HFFc6 (cell line): ENCODE results near the gene LURAP1L. TPM values are rescaled to one million over a fixed set of nuclear protein-coding genes. Genes with fewer than 3 reads are reported as not detected.

Experiments
- DNase-seq: peaks from one replicate; pipeline ENCODE4 v3.0.0-alpha.2; 2018
- H3K27ac Mint-ChIP-seq: 2 replicates; pipeline ENCODE4 v1.8.0; 2020; ENCODE audit warnings: mild to moderate bottlenecking, mixed read lengths
- H3K27me3 Mint-ChIP-seq: 2 replicates; pipeline ENCODE4 v1.8.0; 2021; ENCODE audit warnings: mild to moderate bottlenecking, moderate library complexity, mixed read lengths; ENCODE audit not compliant: insufficient read depth
- H3K36me3 Mint-ChIP-seq: 2 replicates; pipeline ENCODE4 v1.8.0; 2021; ENCODE audit warnings: low read depth, mixed read lengths
- H3K4me1 Mint-ChIP-seq: 2 replicates; pipeline ENCODE4 v1.8.0; 2020; ENCODE audit warnings: low read depth, mixed read lengths
- H3K4me3 Mint-ChIP-seq: 2 replicates; pipeline ENCODE4 v1.8.0; 2020; ENCODE audit warnings: mild to moderate bottlenecking, moderate library complexity, mixed read lengths
- H3K9me3 Mint-ChIP-seq: 2 replicates; pipeline ENCODE4 v1.8.0; 2020; ENCODE audit warnings: mild to moderate bottlenecking, mixed read lengths
- total RNA-seq, 6 experiments: library from RNA; stranded (reverse); fragmentation: NEBNext Ultra II Directional; extraction: Animal tissue kit (Norgen Biotek cat#: 25700); gene quantifications; 2 replicates in 1 of 6; 3 replicates in 5 of 6; pipeline ENCODE4 v1.2.3, GENCODE V29; 2021
- TF ChIP-seq, protein P1 (sequence below): fragments of 200-600 bp; sonication (generic); IDR thresholded peaks from 2 replicates; pipeline ENCODE4 v1.5.0; 2021; ENCODE audit warnings: antibody characterized with exemption, mild to moderate bottlenecking

Gene LURAP1L
- total RNA-seq, 6 experiments from 2014 or later = 1.1 to 1.7 (median 1.3) TPM

DNA sequence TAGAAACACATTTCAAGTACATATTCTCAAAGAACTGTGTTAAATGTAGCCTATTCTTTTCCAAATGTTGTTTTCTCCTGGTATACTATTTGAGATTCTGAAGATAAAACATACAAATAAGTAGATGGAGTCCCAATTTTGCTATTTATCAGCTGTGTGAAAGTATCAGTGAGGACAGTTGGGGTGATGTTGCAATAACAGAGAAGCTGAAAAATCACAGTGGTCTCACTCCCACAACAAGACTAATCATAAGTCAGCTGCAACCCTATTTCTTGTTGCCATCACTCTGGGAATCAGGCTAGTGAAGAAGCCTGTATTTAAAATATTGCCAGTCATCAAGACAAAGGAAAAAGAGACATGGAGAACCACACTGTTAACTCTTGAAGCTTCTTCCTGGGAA lies 25.9 kb upstream of the LURAP1L start:
- Mint-ChIP-seq H3K36me3 (no peaks in the 10 kb centered on the region), H3K9me3 (no peaks in the 10 kb centered on the region), H3K4me3 (no peak overlapping the region), H3K4me1 (no peaks in the 10 kb centered on the region; the same call in 1 of the 2 replicates), H3K27me3 (peaks cover 4% of the 10 kb centered on the region), H3K27ac (no peak overlapping the region)
- TF ChIP-seq, protein P1, sequence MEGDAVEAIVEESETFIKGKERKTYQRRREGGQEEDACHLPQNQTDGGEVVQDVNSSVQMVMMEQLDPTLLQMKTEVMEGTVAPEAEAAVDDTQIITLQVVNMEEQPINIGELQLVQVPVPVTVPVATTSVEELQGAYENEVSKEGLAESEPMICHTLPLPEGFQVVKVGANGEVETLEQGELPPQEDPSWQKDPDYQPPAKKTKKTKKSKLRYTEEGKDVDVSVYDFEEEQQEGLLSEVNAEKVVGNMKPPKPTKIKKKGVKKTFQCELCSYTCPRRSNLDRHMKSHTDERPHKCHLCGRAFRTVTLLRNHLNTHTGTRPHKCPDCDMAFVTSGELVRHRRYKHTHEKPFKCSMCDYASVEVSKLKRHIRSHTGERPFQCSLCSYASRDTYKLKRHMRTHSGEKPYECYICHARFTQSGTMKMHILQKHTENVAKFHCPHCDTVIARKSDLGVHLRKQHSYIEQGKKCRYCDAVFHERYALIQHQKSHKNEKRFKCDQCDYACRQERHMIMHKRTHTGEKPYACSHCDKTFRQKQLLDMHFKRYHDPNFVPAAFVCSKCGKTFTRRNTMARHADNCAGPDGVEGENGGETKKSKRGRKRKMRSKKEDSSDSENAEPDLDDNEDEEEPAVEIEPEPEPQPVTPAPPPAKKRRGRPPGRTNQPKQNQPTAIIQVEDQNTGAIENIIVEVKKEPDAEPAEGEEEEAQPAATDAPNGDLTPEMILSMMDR = no peak
- DNase-seq = no peak

DNA sequence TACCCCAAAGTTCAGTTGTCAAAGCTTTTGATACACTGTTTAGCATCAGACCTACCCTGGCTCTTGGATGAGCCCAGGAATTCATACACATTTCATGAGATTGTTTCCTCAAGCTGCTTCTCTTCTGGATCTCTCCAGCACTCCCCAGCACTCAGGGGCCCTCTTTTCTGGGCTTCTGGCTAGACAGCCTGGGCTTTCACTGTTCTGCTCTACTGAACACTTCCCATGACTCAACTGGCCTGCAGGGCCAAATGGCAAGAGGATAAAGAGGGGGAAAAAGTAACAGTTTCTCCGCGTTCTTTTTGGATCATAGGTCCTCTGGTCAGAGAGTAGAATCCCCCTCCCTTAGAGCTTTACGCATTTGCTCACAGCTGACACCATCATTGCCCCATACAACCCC lies 20.9 kb upstream of the LURAP1L start:
- no peaks in the 10 kb centered on the region for H3K4me1 Mint-ChIP-seq
- no peak overlapping the region for H3K4me3 Mint-ChIP-seq

DNA sequence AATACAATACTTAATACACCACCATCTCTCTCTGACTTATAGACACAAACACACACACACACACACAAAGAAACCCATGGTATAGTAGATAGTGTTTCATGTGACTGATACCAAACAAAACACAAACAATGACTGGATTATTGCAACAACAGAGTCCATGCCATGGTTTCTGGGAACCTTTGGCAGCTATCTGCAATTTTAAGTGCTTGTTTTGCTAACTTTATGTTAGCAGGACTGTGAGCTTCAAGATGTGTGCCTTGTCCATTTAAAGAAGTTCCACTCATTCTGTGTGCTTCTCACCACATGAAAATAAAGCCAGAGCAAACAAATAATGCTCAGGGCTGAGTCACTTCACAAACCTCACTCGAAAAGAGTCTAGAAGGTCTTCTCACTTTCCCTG lies 15.1 kb upstream of the LURAP1L start:
- TF ChIP-seq, protein P1 = no peak
- H3K36me3 Mint-ChIP-seq = no peaks in the 10 kb centered on the region
- no peaks in the 10 kb centered on the region for H3K4me1 Mint-ChIP-seq
- no peak overlapping the region for H3K4me3 Mint-ChIP-seq
- no peak overlapping the region for H3K27ac Mint-ChIP-seq
- H3K27me3 Mint-ChIP-seq = peaks cover 7% of the 10 kb centered on the region; the same call in 1 of the 2 replicates
- no peaks in the 10 kb centered on the region for H3K9me3 Mint-ChIP-seq
- peak; percentile 3 for DNase-seq

More for the DNA sequence above, 20.9 kb upstream of the LURAP1L start:
- no peak for DNase-seq
- H3K36me3 Mint-ChIP-seq = no peaks in the 10 kb centered on the region
- no peak overlapping the region for H3K27ac Mint-ChIP-seq
- TF ChIP-seq, protein P1 = no peak
- H3K9me3 Mint-ChIP-seq = no peaks in the 10 kb centered on the region
- peaks cover 3% of the 10 kb centered on the region; the same call in 1 of the 2 replicates for H3K27me3 Mint-ChIP-seq

DNA sequence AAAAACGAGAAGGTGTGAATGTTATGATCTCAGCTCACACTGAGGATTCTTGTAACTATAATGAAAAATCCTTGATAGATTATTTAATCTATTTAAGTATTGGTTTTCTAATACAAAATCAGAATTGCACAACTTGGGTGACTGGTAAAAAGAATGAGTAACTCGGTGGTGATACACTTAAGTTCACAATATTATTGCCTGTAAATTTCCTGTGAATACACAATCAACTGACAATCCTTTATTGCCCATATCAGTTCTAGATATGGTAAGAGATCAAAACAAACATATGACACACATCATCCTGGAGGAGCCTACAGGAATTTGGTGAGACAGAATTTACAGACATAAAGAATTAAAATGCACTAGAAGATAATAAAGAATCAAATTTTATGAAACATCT lies 14.1 kb upstream of the LURAP1L start:
- Mint-ChIP-seq H3K4me3 (no peak overlapping the region), H3K27me3 (peaks cover 10% of the 10 kb centered on the region; the same call in 1 of the 2 replicates), H3K36me3 (no peaks in the 10 kb centered on the region), H3K4me1 (no peaks in the 10 kb centered on the region), H3K9me3 (no peaks in the 10 kb centered on the region), H3K27ac (no peak overlapping the region)
- TF ChIP-seq, protein P1 = no peak
- no peak for DNase-seq

DNA sequence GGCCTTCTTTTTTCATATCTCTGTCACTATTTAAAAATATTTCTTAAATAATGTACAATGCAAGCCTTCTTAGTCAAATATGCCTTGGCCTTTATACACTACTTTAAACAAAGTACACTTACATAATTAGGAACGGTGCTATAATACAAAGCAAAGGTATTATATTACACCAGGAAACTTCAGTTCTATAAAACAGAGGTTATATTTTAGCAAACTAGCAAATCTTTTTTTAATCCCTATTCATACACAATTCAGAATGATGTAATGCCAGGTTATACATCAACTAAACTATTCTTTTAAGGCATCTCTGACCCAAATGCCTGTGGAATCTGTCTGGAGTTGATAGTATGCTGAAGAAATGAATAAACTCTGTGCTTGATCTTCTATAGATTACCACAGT lies 10.7 kb upstream of the LURAP1L start:
- no peaks in the 10 kb centered on the region for H3K9me3 Mint-ChIP-seq
- no peak overlapping the region for H3K4me3 Mint-ChIP-seq
- no peak for DNase-seq
- no peak overlapping the region for H3K27ac Mint-ChIP-seq
- H3K4me1 Mint-ChIP-seq = no peaks in the 10 kb centered on the region
- TF ChIP-seq, protein P1 = no peak
- H3K36me3 Mint-ChIP-seq = no peaks in the 10 kb centered on the region
- H3K27me3 Mint-ChIP-seq = peaks cover 13% of the 10 kb centered on the region; the same call in 1 of the 2 replicates
